Astrocyte of the cerebellum (primary cell): ENCODE data around the gene TIAM2.

Experiments used
- DNase-seq: peaks from one replicate; pipeline ENCODE4 v3.0.0-alpha.2; 2011; ENCODE audit warnings: low read depth
- H3K4me3 ChIP-seq: 2 replicates; pipeline ENCODE4 v1.5.1; 2011; ENCODE audit warnings: mild to moderate bottlenecking, low read depth, low read length, moderate library complexity
- in situ Hi-C: cut with HindIII; loops from 2 replicates; pipeline ENCODE4 v1.10.0; 2017; ENCODE audit warnings: low sequenced_read_pairs
- TF ChIP-seq, protein P1 (sequence below): IDR thresholded peaks from 2 replicates; pipeline ENCODE4 v1.5.1; 2012; ENCODE audit warnings: low read length, low read depth, moderate library complexity, mild to moderate bottlenecking; ENCODE audit errors: missing control alignments

TIAM2 gene

DNA sequence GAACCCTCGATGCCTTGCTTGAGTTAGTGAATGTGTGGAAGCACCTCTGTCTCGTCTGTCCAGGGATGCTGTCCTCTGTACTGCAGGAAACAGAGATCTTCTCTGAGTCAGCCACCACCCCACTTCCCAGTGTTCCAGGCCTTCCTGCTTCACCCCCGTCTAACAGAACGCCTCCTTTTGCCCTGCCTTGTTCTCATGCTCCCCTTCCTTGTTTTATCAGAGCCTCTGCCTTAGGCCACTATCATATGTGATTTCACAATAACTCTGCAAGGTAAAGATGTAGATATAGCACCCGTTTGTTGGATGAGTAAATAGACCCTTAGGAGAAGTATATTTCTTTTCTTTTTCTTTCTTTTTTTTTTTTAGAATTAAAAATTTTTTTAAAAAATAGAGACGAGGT is 162.0 kb downstream of the TIAM2 start:
- in situ Hi-C loops: no loop called here
- no peak for DNase-seq
- TF ChIP-seq, protein P1, sequence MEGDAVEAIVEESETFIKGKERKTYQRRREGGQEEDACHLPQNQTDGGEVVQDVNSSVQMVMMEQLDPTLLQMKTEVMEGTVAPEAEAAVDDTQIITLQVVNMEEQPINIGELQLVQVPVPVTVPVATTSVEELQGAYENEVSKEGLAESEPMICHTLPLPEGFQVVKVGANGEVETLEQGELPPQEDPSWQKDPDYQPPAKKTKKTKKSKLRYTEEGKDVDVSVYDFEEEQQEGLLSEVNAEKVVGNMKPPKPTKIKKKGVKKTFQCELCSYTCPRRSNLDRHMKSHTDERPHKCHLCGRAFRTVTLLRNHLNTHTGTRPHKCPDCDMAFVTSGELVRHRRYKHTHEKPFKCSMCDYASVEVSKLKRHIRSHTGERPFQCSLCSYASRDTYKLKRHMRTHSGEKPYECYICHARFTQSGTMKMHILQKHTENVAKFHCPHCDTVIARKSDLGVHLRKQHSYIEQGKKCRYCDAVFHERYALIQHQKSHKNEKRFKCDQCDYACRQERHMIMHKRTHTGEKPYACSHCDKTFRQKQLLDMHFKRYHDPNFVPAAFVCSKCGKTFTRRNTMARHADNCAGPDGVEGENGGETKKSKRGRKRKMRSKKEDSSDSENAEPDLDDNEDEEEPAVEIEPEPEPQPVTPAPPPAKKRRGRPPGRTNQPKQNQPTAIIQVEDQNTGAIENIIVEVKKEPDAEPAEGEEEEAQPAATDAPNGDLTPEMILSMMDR: no peak
- no peak overlapping the region for H3K4me3 ChIP-seq

DNA sequence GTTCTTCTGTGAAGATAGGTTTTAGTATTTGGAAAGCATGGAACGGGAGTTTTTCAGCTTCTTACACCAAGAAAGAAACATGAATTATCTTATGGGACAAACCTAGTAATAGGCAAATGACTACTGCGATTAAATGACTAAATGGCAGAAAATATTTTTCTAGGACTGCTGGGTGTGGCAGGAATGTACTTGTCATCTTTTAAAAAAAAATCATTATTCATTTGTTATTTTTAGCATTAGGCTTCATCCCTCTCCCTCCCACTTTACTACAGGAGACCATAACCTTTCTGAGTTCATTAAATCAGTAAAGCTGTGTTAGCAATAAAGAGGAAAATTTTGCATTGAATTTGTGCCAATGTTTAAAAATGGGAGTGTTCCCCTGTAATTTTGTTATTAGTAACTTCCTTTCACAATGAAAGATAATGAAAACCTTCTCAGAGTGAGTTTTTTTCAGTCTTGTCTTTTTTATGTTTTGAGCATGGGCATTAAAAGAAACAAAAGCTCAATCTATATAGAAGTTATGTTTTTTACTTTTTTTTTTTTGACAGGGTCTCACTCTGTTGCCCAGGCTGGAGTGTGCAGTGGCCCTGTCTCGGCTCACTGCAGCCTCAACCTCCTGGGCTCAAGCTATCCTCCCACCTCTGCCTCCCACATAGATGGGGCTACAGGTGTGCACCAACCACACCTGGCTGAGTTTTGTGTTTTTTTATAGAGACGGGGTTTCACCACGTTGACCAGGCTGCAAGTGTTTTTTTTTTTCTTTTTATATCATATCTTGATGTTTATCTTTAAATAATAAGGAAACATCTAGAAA is 163.1 kb downstream of the TIAM2 start:
- DNase-seq: no peak
- H3K4me3 ChIP-seq: no peak overlapping the region
- in situ Hi-C loops: no loop called here
- TF ChIP-seq, protein P1: no peak

DNA sequence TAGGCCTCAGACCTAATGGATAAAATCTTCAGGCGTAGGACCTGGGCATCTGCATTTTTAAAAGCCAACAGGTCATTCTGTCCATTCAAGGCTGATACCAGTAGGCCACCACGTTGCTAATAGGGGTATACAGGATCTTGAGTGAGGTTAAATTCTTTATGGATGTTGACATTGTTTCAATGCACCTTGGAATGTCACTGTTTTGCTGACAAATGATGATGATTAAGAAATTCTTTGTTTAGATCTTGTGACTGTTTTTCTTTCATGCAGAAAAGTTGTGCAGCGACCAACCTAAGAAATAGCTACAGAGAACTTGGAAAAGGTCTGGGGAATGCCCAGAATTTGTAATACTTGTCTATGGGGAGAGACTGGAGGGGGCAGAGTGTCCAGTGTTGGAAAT is 167.6 kb downstream of the TIAM2 start:
- in situ Hi-C loops: no loop called here
- TF ChIP-seq, protein P1: no peak
- no peak for DNase-seq
- H3K4me3 ChIP-seq: no peak overlapping the region

DNA sequence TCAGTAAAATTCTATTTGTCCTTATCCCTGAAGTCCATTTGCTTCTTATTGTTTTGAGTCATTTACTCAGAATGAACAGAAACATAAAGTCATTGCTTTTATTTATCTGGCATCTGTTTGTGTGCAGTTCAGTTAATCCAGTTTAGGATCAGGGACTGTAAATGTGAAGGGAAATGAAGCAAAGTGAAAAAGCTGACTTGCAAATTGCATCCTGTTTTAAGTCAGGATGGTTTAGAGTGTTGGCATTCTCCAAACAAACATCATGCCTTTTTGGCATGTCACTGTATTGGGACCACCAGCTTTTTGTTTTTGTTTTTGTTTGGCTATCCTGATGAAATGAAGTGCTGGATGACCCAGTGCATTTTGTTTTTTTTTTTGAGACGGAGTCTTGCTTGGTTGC is 168.5 kb downstream of the TIAM2 start:
- H3K4me3 ChIP-seq: no peak overlapping the region
- no peak for DNase-seq
- TF ChIP-seq, protein P1: no peak
- in situ Hi-C loops: no loop called here

DNA sequence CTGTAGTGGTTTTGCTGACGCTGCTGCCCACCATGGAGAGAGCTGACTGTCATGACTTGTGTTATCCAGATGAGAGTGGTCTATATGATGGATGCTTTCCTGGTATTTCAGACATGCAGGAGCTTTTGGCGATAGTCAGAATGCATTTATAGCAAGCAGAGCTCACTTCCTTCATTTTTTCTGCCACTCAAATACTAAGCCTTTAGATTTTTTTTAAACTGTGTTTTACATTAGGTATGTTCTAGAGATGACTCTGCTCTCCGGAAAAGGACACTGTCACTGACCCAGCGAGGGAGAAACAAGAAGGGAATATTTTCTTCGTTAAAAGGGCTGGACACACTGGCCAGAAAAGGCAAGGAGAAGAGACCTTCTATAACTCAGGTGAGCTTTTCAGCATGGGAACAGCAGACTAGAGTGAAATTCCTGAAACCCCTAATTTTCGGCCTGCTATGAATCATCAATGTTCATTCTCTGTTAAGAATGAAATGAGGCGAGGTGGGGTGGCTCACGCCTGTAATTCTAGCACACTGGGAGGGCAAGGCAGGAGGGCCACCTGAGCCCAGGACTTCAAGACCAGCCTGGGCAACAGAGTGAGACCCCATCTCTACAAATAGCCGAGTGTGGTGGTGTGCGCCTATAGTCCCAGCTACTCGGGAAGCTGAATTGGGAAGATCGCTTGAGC is 170.1 kb downstream of the TIAM2 start:
- TF ChIP-seq, protein P1: no peak
- in situ Hi-C loops: no loop called here
- H3K4me3 ChIP-seq: no peak overlapping the region
- DNase-seq: no peak

DNA sequence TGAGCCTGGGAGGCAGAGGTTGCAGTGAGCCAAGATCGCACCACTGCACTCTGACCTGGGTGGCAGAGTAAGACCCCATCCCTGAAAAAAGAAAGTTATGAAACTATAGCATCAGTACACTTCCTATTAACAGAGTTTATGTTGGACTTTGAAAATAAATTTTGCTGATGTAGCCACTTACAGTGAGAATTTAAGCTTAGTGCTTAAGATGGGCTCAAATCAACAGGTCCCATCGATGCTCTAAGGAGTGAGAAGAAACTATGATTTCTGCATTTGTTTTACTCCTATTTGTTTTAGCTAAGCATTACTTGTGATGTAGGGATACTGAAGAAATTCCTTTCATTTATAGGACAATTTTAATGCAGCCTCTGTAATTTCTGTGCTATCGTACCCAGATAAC is 175.4 kb downstream of the TIAM2 start:
- no peak for DNase-seq
- no peak overlapping the region for H3K4me3 ChIP-seq
- TF ChIP-seq, protein P1: no peak
- in situ Hi-C loops: loop anchor here (5.0 kb wide), 1 partner anchor 243 kb away; no protein-coding TSS in a partner anchor
